Measurements from ENCODE around the gene NUDT3.

Gene NUDT3

DNA sequence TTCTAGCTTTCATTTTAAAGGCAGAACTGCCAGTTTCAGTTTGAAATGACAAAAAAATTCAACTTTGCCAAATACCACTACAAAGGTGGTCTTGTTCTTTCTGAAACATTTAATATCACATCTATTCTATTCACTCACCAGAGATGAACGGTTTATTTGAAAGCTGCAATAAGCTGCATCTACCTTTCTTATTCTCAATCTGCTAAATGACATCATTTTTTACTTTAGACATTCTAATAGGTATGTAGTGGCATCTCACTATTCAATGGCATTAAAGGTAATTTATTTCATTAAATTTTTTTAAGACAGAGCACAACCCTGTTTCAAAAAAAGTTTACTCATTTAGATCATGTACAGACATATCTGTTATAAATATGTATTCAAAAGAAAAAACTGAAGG lies 77.2 kb downstream of the NUDT3 start:
- H3K9me3 ChIP-seq (ENCODE audit: insufficient read depth, low read depth, low read length) = no peaks in the 10 kb centered on the region
- H3K36me3 ChIP-seq (ENCODE audit: insufficient read depth, low read depth, low read length) = no peaks in the 10 kb centered on the region
- no peak overlapping the region for H3K4me3 ChIP-seq (ENCODE audit: low read length)
- H3K4me1 ChIP-seq (ENCODE audit: insufficient read depth, low read length) = peaks cover 20% of the 10 kb centered on the region
- H3K27me3 ChIP-seq (ENCODE audit: insufficient read depth, low read length) = no peaks in the 10 kb centered on the region
- H3K27ac ChIP-seq (ENCODE audit: low read length) = no peak overlapping the region
- H3K9ac ChIP-seq (ENCODE audit: low read depth, low read length) = no peak overlapping the region

DNA sequence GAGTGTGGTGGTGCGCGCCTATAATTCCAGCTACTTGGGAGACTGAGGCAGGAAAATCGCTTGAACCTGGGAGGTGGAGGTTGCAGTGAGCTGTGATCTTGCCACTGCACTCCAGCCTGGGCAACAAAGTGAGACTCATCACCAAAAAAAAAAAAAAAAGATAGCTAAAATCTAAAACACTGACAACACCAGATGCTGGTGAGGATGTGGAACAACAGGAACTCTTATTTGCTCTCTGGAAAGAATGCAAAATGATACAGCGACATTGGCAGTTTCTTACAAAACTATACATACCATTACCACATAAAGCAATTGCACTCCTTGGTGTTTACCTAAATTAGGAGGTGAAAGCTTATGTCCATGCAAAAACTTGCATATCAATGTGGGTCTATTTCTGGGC lies 80.2 kb downstream of the NUDT3 start:
- Histone ChIP-seq H3K4me1 (ENCODE audit: insufficient read depth, low read length) (peaks cover 11% of the 10 kb centered on the region), H3K36me3 (ENCODE audit: insufficient read depth, low read depth, low read length) (no peaks in the 10 kb centered on the region), H3K9ac (ENCODE audit: low read depth, low read length) (no peak overlapping the region), H3K4me3 (ENCODE audit: low read length) (no peak overlapping the region), H3K27me3 (ENCODE audit: insufficient read depth, low read length) (no peaks in the 10 kb centered on the region), H3K9me3 (ENCODE audit: insufficient read depth, low read depth, low read length) (no peaks in the 10 kb centered on the region), H3K27ac (ENCODE audit: low read length) (no peak overlapping the region)

DNA sequence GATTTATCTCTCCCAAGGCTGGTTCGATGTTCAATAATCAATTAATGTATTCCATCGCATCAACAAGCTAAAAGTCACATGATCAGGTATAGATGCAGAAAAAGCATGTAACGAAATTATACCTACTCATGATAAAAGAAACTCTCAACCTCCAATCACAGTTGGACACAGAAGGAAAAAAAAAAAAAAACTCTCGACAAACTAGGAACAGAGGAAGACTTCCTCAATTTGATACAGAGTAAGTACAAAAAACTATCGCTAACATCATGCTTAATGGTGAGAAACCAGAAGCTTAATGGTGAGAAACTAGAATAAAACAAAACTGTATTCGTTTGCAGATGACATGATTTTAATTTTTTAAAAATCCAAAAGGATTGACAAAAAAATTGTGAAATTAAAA lies 81.7 kb downstream of the NUDT3 start:
- H3K9ac ChIP-seq (ENCODE audit: low read depth, low read length) = no peak overlapping the region
- no peaks in the 10 kb centered on the region for H3K4me1 ChIP-seq (ENCODE audit: insufficient read depth, low read length)
- no peaks in the 10 kb centered on the region for H3K36me3 ChIP-seq (ENCODE audit: insufficient read depth, low read depth, low read length)
- no peak overlapping the region for H3K27ac ChIP-seq (ENCODE audit: low read length)
- H3K9me3 ChIP-seq (ENCODE audit: insufficient read depth, low read depth, low read length) = no peaks in the 10 kb centered on the region
- no peaks in the 10 kb centered on the region for H3K27me3 ChIP-seq (ENCODE audit: insufficient read depth, low read length)
- no peak overlapping the region for H3K4me3 ChIP-seq (ENCODE audit: low read length)

DNA sequence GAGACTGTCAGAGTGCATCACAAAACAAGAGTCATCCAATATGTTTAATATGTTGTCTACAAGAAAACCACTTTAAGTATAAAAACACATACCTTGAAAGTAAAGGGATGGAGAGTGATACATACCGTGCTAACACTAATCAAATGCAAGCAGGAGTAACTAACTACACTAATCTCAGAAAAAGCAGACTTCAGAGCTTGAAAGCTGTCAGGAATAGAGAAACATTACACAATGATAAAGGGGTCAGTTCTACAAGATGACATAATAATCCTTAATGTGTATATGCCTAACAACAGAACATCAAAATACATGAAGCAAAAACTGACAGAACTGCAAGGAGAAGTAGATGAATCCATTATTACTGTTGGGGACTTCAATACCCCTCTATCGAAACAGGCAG lies 84.0 kb downstream of the NUDT3 start:
- Histone ChIP-seq H3K27me3 (ENCODE audit: insufficient read depth, low read length) (no peaks in the 10 kb centered on the region), H3K9ac (ENCODE audit: low read depth, low read length) (no peak overlapping the region), H3K4me1 (ENCODE audit: insufficient read depth, low read length) (no peaks in the 10 kb centered on the region), H3K4me3 (ENCODE audit: low read length) (no peak overlapping the region), H3K27ac (ENCODE audit: low read length) (no peak overlapping the region), H3K36me3 (ENCODE audit: insufficient read depth, low read depth, low read length) (no peaks in the 10 kb centered on the region), H3K9me3 (ENCODE audit: insufficient read depth, low read depth, low read length) (no peaks in the 10 kb centered on the region)

DNA sequence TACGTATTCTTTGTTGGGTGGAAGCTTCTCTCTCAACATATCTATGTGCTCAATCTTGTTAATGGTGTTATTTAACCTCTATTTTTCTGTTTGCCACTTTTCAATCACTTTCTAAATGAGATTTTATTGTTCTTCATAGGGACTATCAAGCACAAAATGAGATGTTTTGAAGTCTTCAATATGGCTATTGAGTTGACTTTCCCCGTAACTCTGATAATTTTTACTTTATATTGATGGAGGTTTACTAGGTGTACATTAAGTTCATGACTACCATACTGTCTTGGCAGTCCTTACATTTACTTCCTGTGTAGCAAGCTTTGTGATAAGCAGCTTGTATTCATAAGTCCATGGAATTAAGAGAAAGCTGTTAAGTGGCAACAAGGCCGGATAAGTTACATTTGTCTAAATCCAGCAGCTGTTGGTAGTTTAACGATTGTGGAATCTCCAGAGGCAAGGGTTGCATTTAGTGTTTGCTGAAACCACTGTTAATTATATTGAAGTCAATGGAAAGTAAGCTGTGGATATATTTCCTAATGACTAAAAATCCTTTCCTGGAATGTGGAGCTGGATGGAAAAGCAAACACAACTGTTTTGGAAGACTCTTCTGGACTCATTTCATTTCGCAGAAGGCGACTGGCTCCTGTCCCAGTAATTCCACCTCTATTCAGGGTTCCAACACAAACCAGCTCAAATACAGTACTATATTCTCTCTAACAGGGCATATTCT lies 86.3 kb downstream of the NUDT3 start:
- H3K36me3 ChIP-seq (ENCODE audit: insufficient read depth, low read depth, low read length) = no peaks in the 10 kb centered on the region
- no peaks in the 10 kb centered on the region for H3K27me3 ChIP-seq (ENCODE audit: insufficient read depth, low read length)
- H3K9me3 ChIP-seq (ENCODE audit: insufficient read depth, low read depth, low read length) = no peaks in the 10 kb centered on the region
- H3K9ac ChIP-seq (ENCODE audit: low read depth, low read length) = no peak overlapping the region
- H3K4me3 ChIP-seq (ENCODE audit: low read length) = no peak overlapping the region
- H3K4me1 ChIP-seq (ENCODE audit: insufficient read depth, low read length) = no peaks in the 10 kb centered on the region
- H3K27ac ChIP-seq (ENCODE audit: low read length) = no peak overlapping the region

DNA sequence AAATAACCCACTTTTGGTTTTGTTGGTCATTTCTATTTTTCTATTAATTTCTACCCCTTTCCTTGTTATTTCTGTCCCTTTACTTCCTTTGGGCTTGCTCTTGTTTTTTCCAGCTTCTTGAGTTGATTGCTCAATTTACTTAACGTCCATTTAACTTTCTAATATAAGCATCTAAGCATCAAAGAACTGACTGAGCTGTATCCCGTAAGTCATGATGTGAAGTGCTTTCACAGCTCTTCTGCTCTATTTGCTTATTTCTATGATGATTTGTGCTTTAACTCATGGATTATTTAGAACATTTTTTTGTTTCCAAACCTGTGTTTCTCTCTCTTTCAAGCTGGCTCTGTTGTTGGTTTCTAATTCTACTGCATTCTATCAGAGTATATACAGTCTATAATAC lies 87.0 kb downstream of the NUDT3 start:
- H3K27me3 ChIP-seq (ENCODE audit: insufficient read depth, low read length) = no peaks in the 10 kb centered on the region
- H3K9me3 ChIP-seq (ENCODE audit: insufficient read depth, low read depth, low read length) = no peaks in the 10 kb centered on the region
- no peak overlapping the region for H3K4me3 ChIP-seq (ENCODE audit: low read length)
- H3K4me1 ChIP-seq (ENCODE audit: insufficient read depth, low read length) = no peaks in the 10 kb centered on the region
- H3K27ac ChIP-seq (ENCODE audit: low read length) = no peak overlapping the region
- no peak overlapping the region for H3K9ac ChIP-seq (ENCODE audit: low read depth, low read length)
- H3K36me3 ChIP-seq (ENCODE audit: insufficient read depth, low read depth, low read length) = no peaks in the 10 kb centered on the region

DNA sequence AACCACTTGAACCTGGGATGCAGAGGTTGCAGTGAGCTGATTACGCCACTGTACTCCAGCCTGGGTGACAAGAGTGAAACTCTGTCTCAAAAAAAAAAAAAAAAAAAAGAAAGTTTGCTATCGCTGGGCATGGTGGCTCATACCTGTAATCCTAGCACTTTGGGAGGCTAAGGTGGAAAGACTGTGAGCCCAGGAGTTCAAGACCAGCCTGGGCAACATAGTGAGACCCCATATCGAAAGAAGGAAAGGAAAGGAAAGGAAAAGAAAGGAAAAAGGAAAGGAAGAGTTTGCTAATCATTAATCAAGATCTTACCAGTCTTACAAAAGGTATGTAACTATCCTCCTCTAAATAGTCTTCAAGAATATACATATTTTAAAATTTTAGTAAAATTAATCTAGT lies 88.3 kb downstream of the NUDT3 start:
- Histone ChIP-seq H3K27ac (ENCODE audit: low read length) (no peak overlapping the region), H3K4me1 (ENCODE audit: insufficient read depth, low read length) (no peaks in the 10 kb centered on the region), H3K9me3 (ENCODE audit: insufficient read depth, low read depth, low read length) (no peaks in the 10 kb centered on the region), H3K9ac (ENCODE audit: low read depth, low read length) (no peak overlapping the region), H3K4me3 (ENCODE audit: low read length) (no peak overlapping the region), H3K36me3 (ENCODE audit: insufficient read depth, low read depth, low read length) (no peaks in the 10 kb centered on the region), H3K27me3 (ENCODE audit: insufficient read depth, low read length) (no peaks in the 10 kb centered on the region)

DNA sequence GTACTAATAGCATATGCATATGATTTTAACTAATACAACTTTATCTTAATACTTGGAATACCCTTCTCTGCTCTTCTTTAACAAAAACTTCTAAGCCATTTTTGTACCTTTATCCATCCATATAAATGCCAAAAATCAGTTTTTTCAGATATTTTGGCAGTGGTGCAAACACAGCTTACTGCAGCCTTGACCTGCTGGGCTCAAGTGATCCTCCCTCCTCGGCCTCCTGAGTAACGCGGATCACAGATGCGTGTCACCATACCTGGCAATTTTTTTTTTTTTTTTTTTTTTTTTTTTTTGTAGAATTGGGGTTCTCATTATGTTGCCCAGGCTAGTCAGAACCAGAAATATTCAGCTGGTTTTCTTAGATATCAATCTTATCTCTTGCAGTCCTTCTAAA lies 89.5 kb downstream of the NUDT3 start:
- Histone ChIP-seq H3K27ac (ENCODE audit: low read length) (no peak overlapping the region), H3K4me1 (ENCODE audit: insufficient read depth, low read length) (no peaks in the 10 kb centered on the region), H3K27me3 (ENCODE audit: insufficient read depth, low read length) (no peaks in the 10 kb centered on the region), H3K9me3 (ENCODE audit: insufficient read depth, low read depth, low read length) (no peaks in the 10 kb centered on the region), H3K4me3 (ENCODE audit: low read length) (no peak overlapping the region), H3K9ac (ENCODE audit: low read depth, low read length) (no peak overlapping the region), H3K36me3 (ENCODE audit: insufficient read depth, low read depth, low read length) (no peaks in the 10 kb centered on the region)

DNA sequence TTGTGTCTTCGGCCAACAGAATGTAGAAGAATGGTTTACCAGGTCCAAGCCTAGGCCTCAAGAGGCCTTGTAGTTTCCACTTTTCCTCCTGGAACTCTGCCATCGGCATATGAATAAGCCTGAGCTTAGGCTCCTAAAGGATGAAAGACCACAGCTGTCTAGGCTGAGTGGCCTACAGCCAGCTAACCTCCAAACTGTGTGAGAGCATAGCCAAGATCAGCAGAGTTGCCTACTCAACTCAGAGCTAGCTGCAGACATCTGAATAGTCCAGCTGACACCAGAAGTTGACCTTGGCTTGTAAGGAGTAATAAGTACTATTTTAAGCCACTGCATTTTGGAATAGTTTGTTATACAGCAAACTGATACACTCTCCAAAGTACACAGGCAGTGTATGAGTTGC lies 91.1 kb downstream of the NUDT3 start:
- Histone ChIP-seq H3K9ac (ENCODE audit: low read depth, low read length) (no peak overlapping the region), H3K36me3 (ENCODE audit: insufficient read depth, low read depth, low read length) (no peaks in the 10 kb centered on the region), H3K4me1 (ENCODE audit: insufficient read depth, low read length) (no peaks in the 10 kb centered on the region), H3K27me3 (ENCODE audit: insufficient read depth, low read length) (no peaks in the 10 kb centered on the region), H3K9me3 (ENCODE audit: insufficient read depth, low read depth, low read length) (no peaks in the 10 kb centered on the region), H3K4me3 (ENCODE audit: low read length) (no peak overlapping the region), H3K27ac (ENCODE audit: low read length) (no peak overlapping the region)

DNA sequence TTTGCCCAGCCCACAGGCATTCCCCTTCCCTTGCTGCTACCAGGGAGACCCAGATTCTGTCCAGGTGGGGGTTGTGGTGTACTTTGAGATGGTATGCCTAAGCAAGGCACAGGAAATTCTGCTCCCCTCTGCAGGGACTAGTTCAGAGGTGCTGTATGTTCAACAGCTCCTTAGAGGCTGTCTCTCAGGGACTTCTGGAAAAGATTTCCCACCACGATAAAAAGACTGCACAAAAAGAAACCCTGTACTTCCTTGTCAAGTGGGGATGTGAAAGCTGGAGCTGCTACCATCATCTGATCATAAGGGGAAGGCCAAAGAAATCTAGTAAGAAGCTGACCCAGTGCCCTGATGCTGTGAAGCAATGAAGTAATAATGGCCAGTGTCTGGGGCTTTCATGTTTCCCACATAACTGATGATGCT lies 92.1 kb downstream of the NUDT3 start:
- H3K27me3 ChIP-seq (ENCODE audit: insufficient read depth, low read length) = no peaks in the 10 kb centered on the region
- H3K4me1 ChIP-seq (ENCODE audit: insufficient read depth, low read length) = no peaks in the 10 kb centered on the region
- no peak overlapping the region for H3K27ac ChIP-seq (ENCODE audit: low read length)
- peaks cover under 1% of the 10 kb centered on the region; the same call in 1 of the 2 replicates for H3K36me3 ChIP-seq (ENCODE audit: insufficient read depth, low read depth, low read length)
- no peak overlapping the region for H3K9ac ChIP-seq (ENCODE audit: low read depth, low read length)
- H3K9me3 ChIP-seq (ENCODE audit: insufficient read depth, low read depth, low read length) = no peaks in the 10 kb centered on the region
- H3K4me3 ChIP-seq (ENCODE audit: low read length) = no peak overlapping the region

DNA sequence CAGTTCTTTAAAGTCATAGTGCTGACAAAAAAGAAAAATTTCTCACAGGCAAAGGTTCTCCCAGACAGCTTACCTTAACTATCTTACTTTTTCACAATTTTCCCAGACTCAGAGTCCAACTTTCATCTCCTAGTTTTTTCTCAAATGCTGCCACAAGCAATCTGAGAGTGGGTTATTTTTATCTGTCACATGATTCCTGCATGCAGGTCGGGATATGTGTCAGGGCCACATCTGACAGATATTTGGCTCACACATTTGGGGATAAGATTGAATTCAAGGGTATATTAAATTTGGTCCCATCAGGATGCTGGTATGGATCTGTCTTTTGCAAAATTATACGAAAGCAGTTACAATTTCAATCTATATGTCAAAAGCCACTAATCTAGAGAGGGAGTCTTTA lies 93.5 kb downstream of the NUDT3 start:
- Histone ChIP-seq H3K27ac (ENCODE audit: low read length) (no peak overlapping the region), H3K4me3 (ENCODE audit: low read length) (no peak overlapping the region), H3K27me3 (ENCODE audit: insufficient read depth, low read length) (no peaks in the 10 kb centered on the region), H3K36me3 (ENCODE audit: insufficient read depth, low read depth, low read length) (peaks cover 10% of the 10 kb centered on the region; the same call in 1 of the 2 replicates), H3K4me1 (ENCODE audit: insufficient read depth, low read length) (no peaks in the 10 kb centered on the region), H3K9ac (ENCODE audit: low read depth, low read length) (no peak overlapping the region), H3K9me3 (ENCODE audit: insufficient read depth, low read depth, low read length) (no peaks in the 10 kb centered on the region)

DNA sequence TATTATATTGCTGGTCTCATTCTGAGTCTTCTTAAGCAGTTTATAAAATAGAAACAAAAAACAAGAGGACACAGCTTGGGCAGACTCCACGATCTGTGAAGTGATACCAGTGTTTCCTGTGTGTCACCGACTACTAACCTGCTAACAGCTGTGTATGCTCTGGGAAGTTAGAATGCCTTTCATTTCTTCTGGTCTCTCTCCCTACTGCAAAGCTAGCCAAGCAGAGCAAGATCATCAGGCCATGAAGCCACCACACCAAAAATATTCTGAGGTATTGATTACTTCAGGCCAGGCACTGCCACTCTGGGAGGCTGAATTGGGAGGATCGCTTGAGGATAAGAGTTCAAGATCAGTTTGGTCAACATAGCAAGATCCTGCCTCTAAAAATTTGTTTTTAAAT lies 96.7 kb downstream of the NUDT3 start:
- no peak overlapping the region for H3K9ac ChIP-seq (ENCODE audit: low read depth, low read length)
- no peaks in the 10 kb centered on the region for H3K9me3 ChIP-seq (ENCODE audit: insufficient read depth, low read depth, low read length)
- H3K36me3 ChIP-seq (ENCODE audit: insufficient read depth, low read depth, low read length) = peaks cover 34% of the 10 kb centered on the region
- H3K4me1 ChIP-seq (ENCODE audit: insufficient read depth, low read length) = no peaks in the 10 kb centered on the region
- H3K4me3 ChIP-seq (ENCODE audit: low read length) = no peak overlapping the region
- no peaks in the 10 kb centered on the region for H3K27me3 ChIP-seq (ENCODE audit: insufficient read depth, low read length)
- no peak overlapping the region for H3K27ac ChIP-seq (ENCODE audit: low read length)

Data from iPS-20b (cell line).